Adrenal gland (tissue), 5 donors: Measurements from ENCODE around the gene BPIFB1.

ENCODE experiments used
- POLR2A ChIP-seq, 2 donors: fragments of 450-650 bp; IDR thresholded peaks; one replicate each; pipeline ENCODE4 v1.6.1; 2017; ENCODE audit warnings: antibody characterized with exemption in 2 of 2, mild to moderate bottlenecking in 2 of 2, moderate library complexity in 1 of 2
- TF ChIP-seq, protein P1 (sequence below), 6 experiments: fragments of 450-650 bp in 4 of 6; fragments of 200-600 bp in 2 of 6; sonication (generic) in 1 of 6; IDR thresholded peaks; 1 replicate in 5 of 6; 2 replicates in 1 of 6; pipeline versions ENCODE4 v1.5.1 to v1.8.0; 2016 to 2021; ENCODE audit warnings: antibody characterized with exemption in 6 of 6, mild to moderate bottlenecking in 2 of 6, moderate library complexity in 1 of 6
- donor health status: DM: no; HTN: no; CAD: no.

DNA sequence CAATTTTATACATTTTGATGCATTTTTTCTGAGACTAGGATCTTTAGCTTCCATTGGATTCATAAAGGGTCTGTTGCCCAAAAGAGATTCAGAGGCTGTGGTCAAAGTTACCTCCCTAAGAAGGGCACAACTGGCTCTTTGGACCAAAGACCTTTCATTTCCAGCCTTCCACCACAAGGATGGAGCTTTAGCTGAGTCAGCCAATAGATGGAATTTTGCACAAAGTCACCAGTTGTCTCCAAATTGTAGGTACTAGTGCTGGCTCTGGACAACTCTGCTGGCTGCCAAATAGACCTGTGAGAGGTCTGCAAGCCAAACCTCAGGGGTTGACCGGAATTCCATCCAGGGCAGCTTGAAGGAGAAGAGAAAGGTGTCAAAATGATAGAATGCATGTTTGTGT is 46.7 kb upstream of the BPIFB1 start:
- TF ChIP-seq, protein P1, sequence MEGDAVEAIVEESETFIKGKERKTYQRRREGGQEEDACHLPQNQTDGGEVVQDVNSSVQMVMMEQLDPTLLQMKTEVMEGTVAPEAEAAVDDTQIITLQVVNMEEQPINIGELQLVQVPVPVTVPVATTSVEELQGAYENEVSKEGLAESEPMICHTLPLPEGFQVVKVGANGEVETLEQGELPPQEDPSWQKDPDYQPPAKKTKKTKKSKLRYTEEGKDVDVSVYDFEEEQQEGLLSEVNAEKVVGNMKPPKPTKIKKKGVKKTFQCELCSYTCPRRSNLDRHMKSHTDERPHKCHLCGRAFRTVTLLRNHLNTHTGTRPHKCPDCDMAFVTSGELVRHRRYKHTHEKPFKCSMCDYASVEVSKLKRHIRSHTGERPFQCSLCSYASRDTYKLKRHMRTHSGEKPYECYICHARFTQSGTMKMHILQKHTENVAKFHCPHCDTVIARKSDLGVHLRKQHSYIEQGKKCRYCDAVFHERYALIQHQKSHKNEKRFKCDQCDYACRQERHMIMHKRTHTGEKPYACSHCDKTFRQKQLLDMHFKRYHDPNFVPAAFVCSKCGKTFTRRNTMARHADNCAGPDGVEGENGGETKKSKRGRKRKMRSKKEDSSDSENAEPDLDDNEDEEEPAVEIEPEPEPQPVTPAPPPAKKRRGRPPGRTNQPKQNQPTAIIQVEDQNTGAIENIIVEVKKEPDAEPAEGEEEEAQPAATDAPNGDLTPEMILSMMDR (IDR thresholded peaks at IDR 0.05): no peak
- no peak for TF ChIP-seq POLR2A (IDR thresholded peaks at IDR 0.05)
